ENCODE results near the gene HOXB4. TPM values are rescaled to one million over a fixed set of nuclear protein-coding genes. Genes with fewer than 3 reads are reported as not detected.

Gene HOXB4
- total RNA-seq, 1 experiment from 2014 or later: 27.9 TPM

GRCh38 chr17:48579760-48580554, 1.8 kb upstream of the HOXB4 start:
- BruUV-seq (replicated peaks): no TSS peak
- ATAC-seq (no peak), DNase-seq (ENCODE audit: low read depth, low spot score) (no peak)
- TF ChIP-seq POLR2AphosphoS5 (IDR thresholded peaks at IDR 0.05; ENCODE audit: low read depth, low read length) (no peak; the same call in 1 of the 2 replicates), TCF7L2 (IDR thresholded peaks at IDR 0.05; ENCODE audit: low read depth, low read length) (no peak), CTCF (IDR thresholded peaks at IDR 0.05) (no peak), REST (IDR thresholded peaks at IDR 0.05; ENCODE audit: insufficient read depth in 1 of 2, low read depth in 2 of 2, low read length in 1 of 2) (no peak), SIN3A (IDR thresholded peaks at IDR 0.05; ENCODE audit: borderline replicate concordance, insufficient read depth, low read depth, low read length) (no peak)
- peaks cover 76% of the 10 kb centered on the region for H3K4me1 ChIP-seq (ENCODE audit: control insufficient read depth, insufficient read depth, low read length)
- CTCF ChIA-PET: interaction anchor here (0.6 to 0.7 kb wide), 3 partner anchors 244 to 1087 kb away, joined by 4 to 9 read pairs (median 6); no protein-coding TSS in a partner anchor
- no peaks in the 10 kb centered on the region for H3K9me3 ChIP-seq (ENCODE audit: control insufficient read depth, insufficient read depth, low read depth, low read length)
- intact Hi-C loops (cut with micrococcal nuclease; ENCODE audit: unreplicated experiment) (no loop called here), in situ Hi-C loops (cut with HindIII; ENCODE audit: low pct_unique_long_range_greater_than_20kb, low sequenced_read_pairs) (no loop called here)
- peak overlapping the region; percentile 99 for H3K27ac ChIP-seq (ENCODE audit: low read length)
- POLR2A ChIA-PET: interaction anchor here (0.6 to 0.9 kb wide), 3 partner anchors 11 to 34 kb away, joined by 4 to 7 read pairs (median 7); no protein-coding TSS in a partner anchor
- H3K27me3 ChIP-seq (ENCODE audit: control insufficient read depth, insufficient read depth, low read length): no peaks in the 10 kb centered on the region
- peak overlapping the region; percentile 70 to 99 for H3K4me3 ChIP-seq (ENCODE audit: low read depth in 2 of 2, low read length in 2 of 2)
- H3K36me3 ChIP-seq (ENCODE audit: control insufficient read depth, insufficient read depth, low read length): peaks cover 9% of the 10 kb centered on the region

GRCh38 chr17:48579471-48579759, 1.3 kb upstream of the HOXB4 start:
- DNase-seq (ENCODE audit: low read depth, low spot score): no peak
- peak overlapping the region; percentile 99 for H3K27ac ChIP-seq (ENCODE audit: low read length)
- peaks cover 78% of the 10 kb centered on the region for H3K4me1 ChIP-seq (ENCODE audit: control insufficient read depth, insufficient read depth, low read length)
- POLR2A ChIA-PET: interaction anchor here (0.6 kb wide), 1 partner anchor 21 kb away, joined by 7 read pairs; no protein-coding TSS in a partner anchor
- no peak for ATAC-seq
- H3K4me3 ChIP-seq (ENCODE audit: low read depth in 2 of 2, low read length in 2 of 2): peak overlapping the region; percentile 70 to 99
- in situ Hi-C loops (cut with HindIII; ENCODE audit: low pct_unique_long_range_greater_than_20kb, low sequenced_read_pairs) (no loop called here), intact Hi-C loops (cut with micrococcal nuclease; ENCODE audit: unreplicated experiment) (no loop called here)
- peaks cover 9% of the 10 kb centered on the region for H3K36me3 ChIP-seq (ENCODE audit: control insufficient read depth, insufficient read depth, low read length)
- TF ChIP-seq TCF7L2 (IDR thresholded peaks at IDR 0.05; ENCODE audit: low read depth, low read length) (no peak), REST (IDR thresholded peaks at IDR 0.05; ENCODE audit: insufficient read depth in 1 of 2, low read depth in 2 of 2, low read length in 1 of 2) (0 out of 4 replicates have a peak, but pooled peaks of 1 of the 2 experiments have one; percentile 35)
- CTCF ChIA-PET: interaction anchor here (0.6 to 0.7 kb wide), 4 partner anchors 244 to 1087 kb away, joined by 4 to 9 read pairs (median 6); no protein-coding TSS in a partner anchor
- no peaks in the 10 kb centered on the region for H3K9me3 ChIP-seq (ENCODE audit: control insufficient read depth, insufficient read depth, low read depth, low read length)
- H3K27me3 ChIP-seq (ENCODE audit: control insufficient read depth, insufficient read depth, low read length): no peaks in the 10 kb centered on the region
- BruUV-seq (replicated peaks): no TSS peak

Data from Panc1 (cell line).